Esophagus squamous epithelium (tissue), 5 donors: Measurements from ENCODE around the gene RNF215. TPM values are rescaled to one million over a fixed set of nuclear protein-coding genes. Genes with fewer than 3 reads are reported as not detected.

Experiments
- DNase-seq: peaks from one replicate; lab custom pipeline; 2025; lab: John Stamatoyannopoulos, UW
- H3K27ac ChIP-seq, 4 donors: fragments of 200-600 bp; sonication (generic); one replicate each; pipeline ENCODE4 v1.5.1; 2016 to 2019; ENCODE audit warnings: mild to moderate bottlenecking in 1 of 4
- H3K27me3 ChIP-seq, 4 donors: fragments of 200-600 bp; sonication (generic); 1 replicate in 3 of 4; 2 replicates in 1 of 4; pipeline versions ENCODE4 v1.5.1 to v1.6.0; 2017 to 2021; ENCODE audit warnings: antibody characterized with exemption in 1 of 4
- H3K36me3 ChIP-seq, 3 donors: fragments of 200-600 bp; sonication (generic); one replicate each; pipeline ENCODE4 v1.5.1; 2016 to 2019
- H3K4me1 ChIP-seq, 3 donors: fragments of 200-600 bp; sonication (generic); one replicate each; pipeline ENCODE4 v1.5.1; 2017 to 2019
- H3K4me3 ChIP-seq, 4 donors: fragments of 200-600 bp; sonication (generic); 1 replicate in 3 of 4; 2 replicates in 1 of 4; pipeline ENCODE4 v1.5.1; 2016 to 2019; ENCODE audit warnings: mild to moderate bottlenecking in 2 of 4, moderate library complexity in 1 of 4
- H3K9me3 ChIP-seq, 3 donors: fragments of 200-600 bp; sonication (generic); one replicate each; pipeline ENCODE4 v1.5.1; 2016 to 2019
- CTCF ChIP-seq, 6 experiments: fragments of 450-650 bp in 4 of 6; fragments of 200-600 bp in 2 of 6; sonication (generic) in 2 of 6; IDR thresholded peaks; one replicate each; pipeline ENCODE4 v1.5.1; 2016 to 2019; ENCODE audit warnings: antibody characterized with exemption in 6 of 6, mild to moderate bottlenecking in 4 of 6, moderate library complexity in 4 of 6
- POLR2A ChIP-seq, 4 donors: fragments of 450-650 bp; IDR thresholded peaks; one replicate each; pipeline ENCODE4 v1.6.1; 2017; ENCODE audit warnings: antibody characterized with exemption in 4 of 4, mild to moderate bottlenecking in 4 of 4, moderate library complexity in 3 of 4
- WGBS, 2 donors: methylation state at CpG; one replicate each; pipeline ENCODE4 v1.1.5; 2018; 5-methylcytosine and 5-hydroxymethylcytosine counted together
- intact Hi-C: fragments of 100-400 bp; cut with DNase I; formaldehyde crosslinking; loops from one replicate; pipeline ENCODE4 v1.15.0; 2022
- total RNA-seq, 4 donors: library from RNA; depleted of rRNA; stranded (reverse); fragments of >200 nt; gene quantifications; one replicate each; pipeline ENCODE4 v1.1.0, GENCODE V29; 2016
- donor health status: DM: yes; HTN: yes; CAD: no.

Gene RNF215
- total RNA-seq = 1 to 10 TPM; 2.3 to 8.4 (median 3.9) TPM

- 1 to 5% methylated on average over 10 to 20 of the region's 95 CpGs for WGBS, 2 donors
- intact Hi-C loops = loop anchor here (5.0 to 10.0 kb wide), 2 partner anchors 100 to 282 kb away; partner anchors contain the start of gene CASTOR1
- H3K36me3 ChIP-seq = peaks cover 0 to 23% (median 0%) of the 10 kb centered on the region in 3 donors
- no peak for DNase-seq
- peak within 1 kb of the TSS; percentile 42 to 85 (median 58) for H3K4me3 ChIP-seq
- TF ChIP-seq POLR2A (IDR thresholded peaks at IDR 0.05) = no peak
- peak; percentile 89 to 96 (median 96) for TF ChIP-seq CTCF (IDR thresholded peaks at IDR 0.05)
- H3K9me3 ChIP-seq = no peaks in the 10 kb centered on the region
- H3K27me3 ChIP-seq = no peaks in the 10 kb centered on the region
- H3K27ac ChIP-seq = peak within 1 kb of the TSS; percentile 75 to 94 (median 86)
- peaks cover 12 to 19% (median 12%) of the 10 kb centered on the region in 3 donors for H3K4me1 ChIP-seq
Observed at GRCh38 chr22:30386960-30387827, at the start of gene RNF215. TSS of gene RNF215 (minus strand) at chr22:30387411. CDS start at chr22:30387313, 98 bp downstream.

DNA sequence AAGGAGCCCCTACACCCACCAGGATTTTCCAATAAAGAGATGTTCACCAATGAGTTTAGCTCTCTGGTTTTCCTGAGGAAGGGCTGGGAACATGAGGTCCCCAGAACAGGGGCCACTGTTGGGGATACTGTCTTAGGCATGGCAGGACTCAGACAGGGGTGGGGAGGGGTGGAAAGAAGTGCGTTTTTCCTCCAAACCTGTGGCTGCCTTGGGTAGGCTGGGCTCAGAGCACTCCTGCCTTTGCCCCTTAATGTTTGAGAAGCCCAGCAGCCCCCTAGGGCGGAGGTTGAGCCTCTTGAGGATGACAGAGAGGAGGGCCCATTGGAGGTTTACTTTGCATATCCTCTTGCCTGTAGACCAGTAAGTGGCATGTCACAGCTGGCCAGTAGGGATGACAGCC lies 49.0 kb upstream of the RNF215 start:
- H3K27ac ChIP-seq = peak overlapping the region; percentile 10 to 71 (median 62)
- no peak for TF ChIP-seq POLR2A (IDR thresholded peaks at IDR 0.05)
- TF ChIP-seq CTCF (IDR thresholded peaks at IDR 0.05) = no peak
- peaks cover 0 to 30% (median 0%) of the 10 kb centered on the region in 4 donors for H3K27me3 ChIP-seq
- H3K4me3 ChIP-seq = no peak overlapping the region
- WGBS, 2 donors = 42 to 69% methylated on average over 2 of the region's 2 CpGs
- intact Hi-C loops = no loop called here
- H3K4me1 ChIP-seq = peaks cover 0 to 52% (median 5%) of the 10 kb centered on the region in 3 donors
- no peak for DNase-seq
- no peaks in the 10 kb centered on the region for H3K36me3 ChIP-seq
- no peaks in the 10 kb centered on the region for H3K9me3 ChIP-seq

- Histone ChIP-seq H3K4me1 (peaks cover 0 to 48% (median 5%) of the 10 kb centered on the region in 3 donors), H3K27me3 (peaks cover 0 to 26% (median 0%) of the 10 kb centered on the region in 4 donors), H3K36me3 (no peaks in the 10 kb centered on the region), H3K9me3 (no peaks in the 10 kb centered on the region), H3K4me3 (peak overlapping the region in 1 of 4 donors; percentile 35), H3K27ac (peak overlapping the region; percentile 10 to 71 (median 62))
- intact Hi-C loops = no loop called here
- 41 to 76% methylated on average over 6 of the region's 6 CpGs for WGBS, 2 donors
- TF ChIP-seq POLR2A (IDR thresholded peaks at IDR 0.05) (peak in 1 of 4 donors; percentile 34), CTCF (IDR thresholded peaks at IDR 0.05) (peak in 2 of 6 experiments; percentile 2 to 21)
- DNase-seq = no peak
Observed at GRCh38 chr22:30435674-30436126, 48.5 kb upstream of the RNF215 start.

DNA sequence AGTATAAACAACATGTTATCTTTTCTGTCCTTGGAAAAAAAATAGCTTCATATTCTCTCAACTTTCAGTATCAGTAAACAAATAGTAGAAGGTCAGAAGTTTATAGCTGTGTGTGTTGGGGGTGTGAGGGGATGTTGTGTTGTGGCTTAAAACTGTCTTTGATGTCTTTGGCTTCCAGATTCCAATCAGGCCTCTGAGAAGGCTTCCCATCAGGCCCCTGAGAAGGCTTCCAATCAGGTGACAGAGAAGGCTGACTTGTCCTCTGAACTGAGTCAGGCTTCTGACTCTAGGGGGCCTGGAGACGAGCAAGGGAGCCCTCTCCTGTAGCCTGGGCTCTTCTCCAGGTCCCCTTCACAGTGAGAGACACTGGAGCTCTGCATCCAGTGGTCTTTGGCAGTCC lies 47.6 kb upstream of the RNF215 start:
- intact Hi-C loops = no loop called here
- Histone ChIP-seq H3K4me3 (no peak overlapping the region), H3K4me1 (peaks cover 0 to 39% (median 4%) of the 10 kb centered on the region in 3 donors), H3K27ac (peak overlapping the region in 1 of 4 donors; percentile 61), H3K27me3 (peaks cover 0 to 18% (median 0%) of the 10 kb centered on the region in 4 donors), H3K9me3 (no peaks in the 10 kb centered on the region), H3K36me3 (no peaks in the 10 kb centered on the region)
- no peak for TF ChIP-seq CTCF (IDR thresholded peaks at IDR 0.05)
- TF ChIP-seq POLR2A (IDR thresholded peaks at IDR 0.05) = no peak
- no peak for DNase-seq
- no CpG with 5 or more reads among the region's 1 CpG for WGBS, 2 donors

GRCh38 chr22:30433773-30434172 lies 46.6 kb upstream of the RNF215 start:
- H3K27me3 ChIP-seq = peaks cover 0 to 8% (median 0%) of the 10 kb centered on the region in 4 donors
- H3K4me1 ChIP-seq = peaks cover 0 to 28% (median 0%) of the 10 kb centered on the region in 3 donors
- H3K9me3 ChIP-seq = no peaks in the 10 kb centered on the region
- peaks cover 0 to 5% (median 0%) of the 10 kb centered on the region in 3 donors for H3K36me3 ChIP-seq
- H3K27ac ChIP-seq = no peak overlapping the region
- WGBS, 2 donors = 83 to 100% methylated on average over 1 of the region's 1 CpG
- TF ChIP-seq CTCF (IDR thresholded peaks at IDR 0.05) = no peak
- TF ChIP-seq POLR2A (IDR thresholded peaks at IDR 0.05) = no peak
- intact Hi-C loops = no loop called here
- H3K4me3 ChIP-seq = no peak overlapping the region
- no peak for DNase-seq
